Spleen (tissue), 11 donors: ENCODE results near the gene ATG7. TPM values are rescaled to one million over a fixed set of nuclear protein-coding genes. Genes with fewer than 3 reads are reported as not detected.

Experiments
- DNase-seq: peaks from one replicate; pipeline ENCODE4 v3.0.0-alpha.2; 2020
- H3K27ac ChIP-seq, 8 donors: fragments of 200-600 bp; sonication (generic) in 7 of 8; 1 replicate in 4 of 8; 2 replicates in 4 of 8; pipeline versions ENCODE4 v1.5.0 to v1.8.0; 2016 to 2021; ENCODE audit warnings: inconsistent platforms in 4 of 8, mild to moderate bottlenecking in 4 of 8, moderate library complexity in 1 of 8
- H3K27me3 ChIP-seq, 7 donors: fragments of 200-600 bp; sonication (generic) in 6 of 7; replicated peaks in 1 of 7; 1 replicate in 4 of 7; 2 replicates in 3 of 7; pipeline versions ENCODE4 v1.5.0 to v1.8.0; 2016 to 2021; ENCODE audit warnings: inconsistent platforms in 3 of 7, mild to moderate bottlenecking in 1 of 7
- H3K36me3 ChIP-seq, 6 donors: fragments of 200-600 bp; sonication (generic) in 5 of 6; 1 replicate in 4 of 6; 2 replicates in 2 of 6; pipeline versions ENCODE4 v1.5.0 to v1.8.0; 2016 to 2021; ENCODE audit warnings: inconsistent platforms in 2 of 6
- H3K4me1 ChIP-seq, 6 donors: fragments of 200-600 bp; sonication (generic) in 5 of 6; 1 replicate in 3 of 6; 2 replicates in 3 of 6; pipeline versions ENCODE4 v1.5.0 to v1.8.0; 2016 to 2021; ENCODE audit warnings: inconsistent platforms in 3 of 6
- H3K4me3 ChIP-seq, 8 donors: fragments of 200-600 bp; sonication (generic) in 7 of 8; 1 replicate in 4 of 8; 2 replicates in 4 of 8; pipeline versions ENCODE4 v1.5.0 to v1.8.0; 2016 to 2021; ENCODE audit warnings: inconsistent platforms in 4 of 8, mild to moderate bottlenecking in 4 of 8, moderate library complexity in 2 of 8
- H3K9me3 ChIP-seq, 8 donors: fragments of 200-600 bp; sonication (generic) in 7 of 8; 1 replicate in 4 of 8; 2 replicates in 4 of 8; pipeline versions ENCODE4 v1.5.0 to v1.8.0; 2016 to 2021; ENCODE audit warnings: inconsistent platforms in 4 of 8
- POLR2A ChIP-seq, 3 donors: fragments of 450-650 bp; IDR thresholded peaks; one replicate each; pipeline ENCODE4 v1.5.1; 2017; ENCODE audit warnings: antibody characterized with exemption in 3 of 3, mild to moderate bottlenecking in 1 of 3
- POLR2AphosphoS5 ChIP-seq, 3 donors: sonication (generic); formaldehyde crosslinking; IDR thresholded peaks; one replicate each; pipeline ENCODE4 v1.5.1; 2017; ENCODE audit warnings: antibody characterized with exemption in 3 of 3
- WGBS, 5 donors: extraction: QIAGEN DNeasy Blood & Tissue Kit in 3 of 5; methylation state at CpG; one replicate each; pipeline versions ENCODE4 v1.1.5 to v1.1.7; 2013 to 2018; 5-methylcytosine and 5-hydroxymethylcytosine counted together
- intact Hi-C: fragments of 100-400 bp; cut with DNase I; formaldehyde crosslinking; loops from one replicate; pipeline ENCODE4 v1.15.0; 2023; ENCODE audit warnings: low total_unique reads
- polyA plus RNA-seq, 3 donors: library from polyadenylated mRNA; stranded (reverse); fragments of 200-250 nt; gene quantifications; one replicate each; pipeline ENCODE4 v1.2.1, GENCODE V29; 2013
- total RNA-seq, 7 donors: library from RNA; depleted of rRNA in 3 of 7; stranded (reverse); fragments of >200 nt in 3 of 7; fragmentation: NEBNext Ultra II Directional in 4 of 7; extraction: Animal tissue kit (Norgen Biotek cat#: 25700) in 4 of 7; gene quantifications; one replicate each; pipeline versions ENCODE4 v1.1.0 to v1.2.1, GENCODE V29; 2016 to 2021
- TF ChIP-seq, protein P1 (sequence below), 11 experiments: fragments of 200-600 bp in 7 of 11; fragments of 450-650 bp in 4 of 11; sonication (generic) in 4 of 11; IDR thresholded peaks in 8 of 11; conservative IDR thresholded peaks in 3 of 11; 1 replicate in 7 of 11; 2 replicates in 4 of 11; pipeline versions ENCODE4 v1.4.0 to v1.8.0; 2016 to 2021; ENCODE audit warnings: antibody characterized with exemption in 11 of 11, inconsistent platforms in 4 of 11, mild to moderate bottlenecking in 1 of 11
- donor health status: healthy with polysubstance abuse.
- donor health status: DM: no; HTN: no; CAD: no; lungs with moderate emphysema.
- donor health status: DM: no; HTN: no; CAD: no.
- donor health status: Bipolar disorder and iron deficiency.
- donor health status: healthy.
- donor health status: DM: no; HTN: no; CAD: no.
- donor health status: DM: yes; HTN: yes; CAD: no.

Gene ATG7
- total and polyA plus RNA-seq, 10 donors: 7.5 to 114 (median 77.1) TPM

DNA sequence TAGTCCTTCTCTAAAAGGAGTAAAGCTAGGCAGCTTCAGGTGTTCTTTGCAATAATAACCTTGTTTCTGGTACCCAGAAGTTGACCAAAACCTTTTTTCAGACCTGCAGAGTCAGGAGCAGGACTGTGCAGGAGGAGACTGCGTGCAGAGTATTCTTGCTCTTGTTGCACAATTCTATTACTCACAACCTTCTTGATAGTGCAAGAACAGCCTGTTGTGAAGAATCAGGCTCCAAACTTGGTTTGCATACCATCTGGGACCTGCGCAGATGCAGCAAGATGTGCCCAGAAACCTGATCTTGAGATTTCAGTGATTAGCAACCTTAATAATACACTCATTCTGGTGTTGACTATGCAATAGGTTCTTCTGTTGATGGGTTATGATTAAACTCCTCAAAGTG lies 111.9 kb downstream of the ATG7 start:
- intact Hi-C loops: no loop called here
- Histone ChIP-seq H3K4me1 (peaks cover 0 to 39% (median 15%) of the 10 kb centered on the region in 6 donors), H3K36me3 (peaks cover 0 to 90% (median 4%) of the 10 kb centered on the region in 6 donors), H3K9me3 (no peaks in the 10 kb centered on the region), H3K27ac (no peak overlapping the region), H3K27me3 (no peaks in the 10 kb centered on the region), H3K4me3 (no peak overlapping the region)
- no peak for TF ChIP-seq POLR2A (IDR thresholded peaks at IDR 0.05)
- TF ChIP-seq, protein P1, sequence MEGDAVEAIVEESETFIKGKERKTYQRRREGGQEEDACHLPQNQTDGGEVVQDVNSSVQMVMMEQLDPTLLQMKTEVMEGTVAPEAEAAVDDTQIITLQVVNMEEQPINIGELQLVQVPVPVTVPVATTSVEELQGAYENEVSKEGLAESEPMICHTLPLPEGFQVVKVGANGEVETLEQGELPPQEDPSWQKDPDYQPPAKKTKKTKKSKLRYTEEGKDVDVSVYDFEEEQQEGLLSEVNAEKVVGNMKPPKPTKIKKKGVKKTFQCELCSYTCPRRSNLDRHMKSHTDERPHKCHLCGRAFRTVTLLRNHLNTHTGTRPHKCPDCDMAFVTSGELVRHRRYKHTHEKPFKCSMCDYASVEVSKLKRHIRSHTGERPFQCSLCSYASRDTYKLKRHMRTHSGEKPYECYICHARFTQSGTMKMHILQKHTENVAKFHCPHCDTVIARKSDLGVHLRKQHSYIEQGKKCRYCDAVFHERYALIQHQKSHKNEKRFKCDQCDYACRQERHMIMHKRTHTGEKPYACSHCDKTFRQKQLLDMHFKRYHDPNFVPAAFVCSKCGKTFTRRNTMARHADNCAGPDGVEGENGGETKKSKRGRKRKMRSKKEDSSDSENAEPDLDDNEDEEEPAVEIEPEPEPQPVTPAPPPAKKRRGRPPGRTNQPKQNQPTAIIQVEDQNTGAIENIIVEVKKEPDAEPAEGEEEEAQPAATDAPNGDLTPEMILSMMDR (IDR thresholded peaks at IDR 0.05 in 8 of 11, conservative IDR thresholded peaks at IDR 0.05 in 3 of 11): no peak
- TF ChIP-seq POLR2AphosphoS5 (IDR thresholded peaks at IDR 0.05): no peak
- DNase-seq: no peak
- 94 to 100% (median 97%) methylated on average over 2 of the region's 2 CpGs for WGBS, 5 donors

DNA sequence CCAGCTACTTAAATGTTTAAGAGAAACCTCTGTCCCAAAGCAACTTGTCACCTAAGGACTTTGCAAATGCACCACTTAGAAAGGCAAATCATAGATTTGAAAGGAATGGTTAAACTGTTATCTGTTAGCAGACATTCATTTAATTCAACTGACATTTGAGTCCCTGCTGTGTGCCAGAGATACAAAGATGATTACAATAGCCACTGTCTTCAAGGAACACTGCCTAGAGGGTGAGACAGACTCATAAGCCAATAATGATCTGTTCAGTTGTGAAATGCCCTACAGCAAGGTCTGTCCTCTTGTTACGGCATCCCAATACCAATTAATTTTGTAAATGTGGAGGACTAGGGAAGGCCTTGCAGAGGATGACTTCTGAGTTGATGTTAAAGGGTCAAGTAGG lies 113.1 kb downstream of the ATG7 start:
- no peak overlapping the region for H3K27ac ChIP-seq
- WGBS, 5 donors: 88 to 100% (median 92%) methylated on average over 1 of the region's 1 CpG
- TF ChIP-seq POLR2A (IDR thresholded peaks at IDR 0.05) (no peak), POLR2AphosphoS5 (IDR thresholded peaks at IDR 0.05) (no peak)
- TF ChIP-seq, protein P1 (IDR thresholded peaks at IDR 0.05 in 8 of 11, conservative IDR thresholded peaks at IDR 0.05 in 3 of 11): no peak
- intact Hi-C loops: no loop called here
- no peak overlapping the region for H3K4me3 ChIP-seq
- DNase-seq: no peak
- H3K27me3 ChIP-seq: no peaks in the 10 kb centered on the region
- H3K36me3 ChIP-seq: peaks cover 0 to 84% (median 4%) of the 10 kb centered on the region in 6 donors
- no peaks in the 10 kb centered on the region for H3K9me3 ChIP-seq
- peaks cover 0 to 30% (median 13%) of the 10 kb centered on the region in 6 donors for H3K4me1 ChIP-seq

DNA sequence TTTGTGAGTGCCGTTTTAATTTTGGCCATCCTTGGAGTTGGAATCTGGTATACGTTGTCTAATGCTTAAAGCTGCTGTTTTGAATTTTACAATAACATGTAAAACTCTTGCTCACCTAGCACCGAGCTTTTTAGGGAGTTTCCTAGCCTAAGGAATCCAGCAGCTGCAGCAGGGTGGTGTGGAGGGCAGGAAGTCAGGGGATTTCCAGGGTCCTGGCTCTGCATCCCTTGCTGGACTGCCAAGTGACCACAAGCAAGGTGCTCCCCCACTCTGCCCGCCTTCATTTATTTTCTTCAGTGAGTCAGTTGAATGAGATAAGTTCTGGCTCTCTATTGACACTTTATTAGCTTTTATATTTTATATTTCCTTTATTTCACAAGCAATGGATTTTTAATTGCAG lies 113.7 kb downstream of the ATG7 start:
- Histone ChIP-seq H3K4me1 (peaks cover 0 to 29% (median 12%) of the 10 kb centered on the region in 6 donors), H3K4me3 (no peak overlapping the region), H3K9me3 (no peaks in the 10 kb centered on the region), H3K36me3 (peaks cover 0 to 79% (median 2%) of the 10 kb centered on the region in 6 donors), H3K27ac (no peak overlapping the region), H3K27me3 (no peaks in the 10 kb centered on the region)
- WGBS, 5 donors: 56 to 90% (median 67%) methylated on average over 4 of the region's 4 CpGs
- no peak for TF ChIP-seq POLR2AphosphoS5 (IDR thresholded peaks at IDR 0.05)
- no peak for TF ChIP-seq POLR2A (IDR thresholded peaks at IDR 0.05)
- TF ChIP-seq, protein P1 (IDR thresholded peaks at IDR 0.05 in 8 of 11, conservative IDR thresholded peaks at IDR 0.05 in 3 of 11): no peak
- intact Hi-C loops: no loop called here
- no peak for DNase-seq

DNA sequence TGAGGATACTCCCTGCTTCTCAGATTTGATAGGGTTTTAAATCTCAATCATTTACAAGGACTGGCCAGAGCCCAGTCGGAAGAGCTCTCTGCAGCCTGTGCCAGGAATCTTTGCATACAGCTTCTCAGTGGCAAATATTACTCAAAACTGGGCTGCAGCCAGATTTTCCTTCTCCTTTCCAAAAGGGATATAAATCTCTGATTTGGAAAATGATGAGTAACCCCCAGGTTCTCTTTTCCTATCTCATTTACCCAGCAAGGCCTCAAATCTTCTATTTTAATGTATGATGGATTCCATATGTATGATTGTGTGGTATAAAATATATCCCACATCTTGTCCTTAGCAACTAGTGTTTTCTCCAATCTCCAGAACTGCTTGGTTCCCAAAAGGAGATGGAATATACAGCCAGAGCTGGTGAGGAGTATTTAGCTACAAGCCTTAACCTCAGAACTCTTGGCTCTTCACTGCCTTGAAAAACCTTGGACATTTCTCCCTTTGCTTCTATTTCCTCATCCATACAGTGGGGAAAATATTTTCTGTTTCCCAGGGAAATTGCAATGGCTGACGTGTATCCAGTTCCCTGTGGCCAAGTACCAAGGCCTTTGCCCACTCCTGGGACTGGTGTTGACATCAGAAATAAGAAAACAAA lies 114.4 kb downstream of the ATG7 start:
- peaks cover 0 to 35% (median 14%) of the 10 kb centered on the region in 6 donors for H3K4me1 ChIP-seq
- 61 to 79% (median 70%) methylated on average over 2 of the region's 2 CpGs for WGBS, 5 donors
- no peak for TF ChIP-seq POLR2A (IDR thresholded peaks at IDR 0.05)
- TF ChIP-seq, protein P1 (IDR thresholded peaks at IDR 0.05 in 8 of 11, conservative IDR thresholded peaks at IDR 0.05 in 3 of 11): no peak
- no peak for TF ChIP-seq POLR2AphosphoS5 (IDR thresholded peaks at IDR 0.05)
- H3K4me3 ChIP-seq: no peak overlapping the region
- H3K36me3 ChIP-seq: peaks cover 0 to 79% (median 0%) of the 10 kb centered on the region in 6 donors
- peak overlapping the region in 1 of 8 donors; percentile 33 for H3K27ac ChIP-seq
- DNase-seq: no peak
- intact Hi-C loops: no loop called here
- no peaks in the 10 kb centered on the region for H3K9me3 ChIP-seq
- H3K27me3 ChIP-seq: no peaks in the 10 kb centered on the region
